Measurements from ENCODE around the gene LYSMD4.
"Not testable (repeated sequence)": the region's sequence is repeated elsewhere in the genome, so short reads cannot be mapped to it uniquely, and the experiment has no call there.

Gene LYSMD4

DNA sequence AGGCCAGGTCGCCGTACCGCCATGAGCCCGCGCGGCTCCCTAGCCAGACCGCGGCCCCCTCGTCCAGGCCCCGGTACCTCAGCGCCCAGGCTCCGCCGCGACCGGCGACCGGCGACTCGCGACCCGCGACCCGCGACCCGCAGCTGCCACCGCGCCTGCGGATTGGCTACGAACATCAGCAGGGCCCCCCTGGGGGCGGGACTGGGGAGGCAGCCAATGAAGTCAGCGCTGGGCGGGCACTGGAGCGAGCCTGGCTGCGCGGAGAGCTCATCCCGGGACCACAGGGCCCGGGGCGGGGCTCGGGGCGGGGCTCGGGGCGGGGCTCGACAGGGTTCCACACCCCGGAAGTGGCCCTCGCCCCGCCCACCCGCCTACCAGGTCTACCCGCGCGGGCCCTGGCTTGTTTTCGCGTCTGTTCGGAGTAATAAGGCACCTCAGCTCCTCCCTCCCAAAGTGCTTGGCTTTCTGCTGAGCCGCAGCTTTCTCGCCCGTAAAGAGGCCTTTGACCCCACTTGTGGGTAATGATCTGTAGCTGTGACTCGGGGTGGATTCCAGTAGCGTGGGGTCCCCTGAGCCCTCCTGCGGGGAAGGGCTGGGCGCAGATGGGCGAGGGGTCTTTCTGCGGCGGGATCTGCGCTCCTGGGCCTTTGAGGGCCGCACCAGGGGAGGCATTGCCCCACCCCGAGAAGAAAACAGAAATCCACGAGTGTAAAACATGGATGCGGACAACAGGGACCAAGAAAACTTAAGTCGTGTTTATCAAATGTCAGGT, at the start of gene LYSMD4:
Gene LYSMD4 (minus strand): TSS at position 170 of the 772 bp plus-strand sequence. CDS start 1,438 bp downstream, outside the sequence.
- DNase-seq (ENCODE audit: low read depth): peak; percentile 83

- not testable (repeated sequence) for DNase-seq (ENCODE audit: low read depth)
Measured at GRCh38 chr15:99782029-99782428, 48.8 kb upstream of the LYSMD4 start.

DNA sequence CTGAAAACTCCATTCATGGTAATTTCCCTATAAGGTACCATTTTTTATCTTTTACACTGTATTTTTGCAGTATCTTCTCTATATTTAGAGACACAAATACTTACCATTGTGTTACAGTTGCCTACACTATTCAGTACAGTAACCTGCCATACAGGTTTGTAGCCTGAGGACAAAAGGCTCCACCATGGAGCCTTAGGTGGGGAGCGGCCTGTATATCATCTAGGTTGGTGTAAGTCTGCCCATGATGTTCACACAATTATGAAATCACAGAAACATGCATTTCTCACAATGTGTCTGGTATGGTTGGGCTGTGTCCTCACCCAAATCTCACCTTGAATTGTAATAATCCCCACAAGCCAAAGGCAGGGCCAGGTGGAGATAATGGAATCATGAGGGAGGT, 43.9 kb upstream of the LYSMD4 start:
- no peak for DNase-seq (ENCODE audit: low read depth)

GRCh38 chr15:99764522-99764921, 31.3 kb upstream of the LYSMD4 start:
- DNase-seq (ENCODE audit: low read depth): no peak

DNA sequence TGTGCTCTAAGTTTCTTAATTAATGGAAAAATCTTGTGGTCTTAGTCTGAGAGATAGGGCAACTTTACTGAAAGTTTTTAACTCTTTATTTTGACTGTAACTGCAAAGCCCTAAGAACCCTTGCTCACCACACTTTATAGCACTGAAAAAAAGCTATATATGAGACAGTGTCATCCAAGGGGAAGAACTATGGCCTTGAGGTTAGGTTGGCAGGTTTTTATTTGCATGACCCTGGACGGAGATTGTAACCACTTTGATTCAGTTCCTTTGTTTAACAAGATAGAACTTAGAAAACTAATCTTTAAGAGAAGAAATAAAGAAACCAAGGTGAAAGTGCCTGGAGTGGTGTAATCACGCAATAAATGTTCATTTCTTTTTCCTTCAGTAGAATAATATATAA, 30.6 kb upstream of the LYSMD4 start:
- no peak for DNase-seq (ENCODE audit: low read depth)

GRCh38 chr15:99762288-99762687, 29.1 kb upstream of the LYSMD4 start:
- no peak for DNase-seq (ENCODE audit: low read depth)

GRCh38 chr15:99755692-99756409, 22.6 kb upstream of the LYSMD4 start:
- DNase-seq (ENCODE audit: low read depth): peak; percentile 32

GRCh38 chr15:99753066-99753465, 19.8 kb upstream of the LYSMD4 start:
- DNase-seq (ENCODE audit: low read depth): no peak

GRCh38 chr15:99752556-99752955, 19.3 kb upstream of the LYSMD4 start:
- no peak for DNase-seq (ENCODE audit: low read depth)

DNA sequence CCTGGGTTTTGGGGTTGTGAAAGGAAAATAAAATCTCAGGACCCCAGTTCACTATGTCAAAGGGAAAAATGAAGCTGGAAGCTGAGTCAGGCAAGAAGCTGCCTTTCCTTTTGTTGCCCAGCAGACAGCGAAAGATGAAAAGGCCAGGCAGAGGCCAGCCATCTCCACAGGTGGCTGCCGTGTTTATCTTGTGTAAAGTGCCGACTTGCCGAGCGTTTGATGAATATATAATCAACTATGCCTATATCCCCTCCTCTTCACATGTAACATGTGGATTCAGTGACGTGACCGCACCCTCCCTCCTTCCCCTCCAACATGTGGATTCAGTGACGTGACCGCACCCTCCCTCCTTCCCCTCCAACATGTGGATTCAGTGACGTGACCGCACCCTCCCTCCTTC, 17.1 kb upstream of the LYSMD4 start:
- DNase-seq (ENCODE audit: low read depth): not testable (repeated sequence)

DNA sequence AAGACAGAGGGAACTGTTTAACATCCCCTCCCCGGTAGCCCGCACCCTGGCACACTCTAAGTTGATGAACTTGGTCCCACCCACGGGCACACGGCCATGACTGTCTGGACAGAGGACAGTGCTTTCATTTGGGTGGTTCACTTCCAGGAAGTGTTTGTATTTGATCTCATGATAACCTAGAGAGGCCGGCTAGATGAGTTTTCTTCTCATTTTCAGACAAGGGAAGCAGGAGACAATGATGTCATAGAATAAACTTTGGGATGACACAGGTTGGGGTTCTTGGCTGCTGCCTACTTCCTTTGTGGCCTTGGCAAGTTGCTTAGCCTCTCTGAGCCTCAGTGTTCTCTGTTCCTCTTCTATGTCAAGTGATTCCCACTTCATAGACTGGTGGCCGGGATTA, 16.1 kb upstream of the LYSMD4 start:
- no peak for DNase-seq (ENCODE audit: low read depth)

- DNase-seq (ENCODE audit: low read depth): no peak
Measured at GRCh38 chr15:99745370-99746086, 12.3 kb upstream of the LYSMD4 start.

- DNase-seq (ENCODE audit: low read depth): no peak
Measured at GRCh38 chr15:99744142-99744541, 10.9 kb upstream of the LYSMD4 start.

DNA sequence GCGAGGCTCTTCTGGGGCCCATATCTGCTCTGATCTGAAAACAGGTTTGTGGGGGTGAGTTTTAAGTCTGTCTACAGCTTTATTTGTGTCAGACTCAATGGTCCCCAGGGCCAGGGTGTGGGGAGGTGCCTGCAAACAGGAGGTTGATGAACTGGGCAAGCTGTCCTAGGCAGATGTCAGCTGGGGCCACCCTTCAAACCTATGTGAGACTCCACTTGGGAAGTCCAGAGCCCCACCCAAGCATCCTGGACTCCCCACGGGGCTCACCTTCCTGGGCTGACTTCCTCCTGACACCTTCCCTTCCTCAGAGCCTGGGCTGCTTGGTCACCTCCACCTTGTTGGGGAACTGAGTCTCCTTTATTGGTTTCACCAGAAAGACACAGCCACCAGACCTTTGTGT, 8.6 kb upstream of the LYSMD4 start:
- DNase-seq (ENCODE audit: low read depth): no peak

- no peak for DNase-seq (ENCODE audit: low read depth)
Measured at GRCh38 chr15:99738021-99738847, 5.0 kb upstream of the LYSMD4 start.

- DNase-seq (ENCODE audit: low read depth): no peak
Measured at GRCh38 chr15:99736702-99737101, 3.5 kb upstream of the LYSMD4 start.

DNA sequence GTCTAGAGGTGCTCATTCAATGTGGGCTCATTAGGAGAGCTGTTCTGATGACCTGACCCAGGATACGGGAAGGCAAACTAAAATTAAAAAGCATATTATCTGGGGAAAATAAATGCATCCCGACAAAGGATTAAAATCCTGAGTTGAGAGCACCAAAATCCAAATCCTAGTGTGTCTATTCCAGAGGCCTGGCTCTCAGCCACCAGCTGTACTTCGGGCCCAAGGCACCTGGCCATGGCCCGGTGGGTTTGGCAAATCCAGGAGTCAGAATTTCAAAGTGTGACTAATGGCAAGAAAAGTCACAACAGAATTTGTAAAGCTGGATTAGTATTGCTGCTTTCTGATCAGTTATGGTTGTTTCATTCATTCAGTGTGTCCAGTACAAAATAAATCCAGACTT, 2.6 kb upstream of the LYSMD4 start:
- DNase-seq (ENCODE audit: low read depth): no peak

DNA sequence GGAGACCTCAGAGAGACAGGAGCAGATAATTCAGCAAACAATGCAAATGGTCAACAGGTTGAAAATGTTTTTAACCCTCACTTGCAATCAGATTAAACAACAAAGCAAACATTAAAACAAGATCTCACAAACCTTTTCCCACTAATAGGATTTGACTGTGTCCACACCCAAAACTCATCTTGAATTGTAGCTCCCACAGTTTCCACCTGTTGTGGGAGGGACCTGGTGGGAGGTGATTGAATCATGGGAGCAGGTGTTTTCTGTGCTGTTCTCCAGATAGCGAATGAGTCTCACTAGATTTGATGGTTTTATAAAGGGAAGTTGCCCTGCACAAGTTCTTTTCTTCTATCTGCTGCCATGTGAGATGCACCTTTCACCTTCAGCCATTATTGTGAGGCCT, 1.3 kb upstream of the LYSMD4 start:
- no peak for DNase-seq (ENCODE audit: low read depth)

- not testable (repeated sequence) for DNase-seq (ENCODE audit: low read depth)
Measured at GRCh38 chr15:99734040-99734291, 729 bp upstream of the LYSMD4 start.

DNA sequence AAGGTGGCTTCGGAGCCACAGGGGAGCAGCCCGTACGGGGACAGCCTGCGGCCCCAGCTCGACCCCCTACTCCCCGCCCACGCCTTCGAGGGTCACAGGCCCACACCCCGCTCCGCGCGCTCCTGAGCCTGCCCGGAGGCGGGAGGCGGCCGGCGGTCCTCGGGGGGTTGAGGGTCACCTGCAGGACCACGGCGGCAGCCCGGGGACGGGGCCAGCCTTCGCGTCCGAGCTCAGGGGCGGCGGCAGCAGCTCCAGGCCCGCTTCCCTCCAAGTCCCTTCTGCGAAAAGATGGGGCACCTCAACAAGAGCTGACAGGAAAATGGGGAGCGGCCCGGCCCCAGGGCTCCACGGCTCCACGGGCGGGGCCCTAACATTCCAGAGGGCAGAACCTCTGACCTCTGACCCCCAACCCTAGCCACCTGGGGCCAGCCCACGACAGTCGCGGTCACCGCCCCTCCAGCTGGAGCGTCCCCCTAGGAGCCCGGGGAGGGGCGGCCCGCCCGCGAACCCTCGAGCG, 428 bp downstream of the LYSMD4 start:
- no peak for DNase-seq (ENCODE audit: low read depth)

GRCh38 chr15:99732124-99732750, 1.0 kb downstream of the LYSMD4 start:
- DNase-seq (ENCODE audit: low read depth): no peak

Data from GM04504 (cell line).